PC-3 (cell line): ENCODE measurements around the gene SLC6A11. TPM values are rescaled to one million over a fixed set of nuclear protein-coding genes. Genes with fewer than 3 reads are reported as not detected.

Experiments used
- ATAC-seq: fragments of 200-7000 bp; cut with Tn5 transposase; 2 replicates; pipeline ENCODE4 v1.9.1; 2020; ENCODE audit warnings: mild to moderate bottlenecking, moderate library complexity
- BruUV-seq: library from RNA; stranded (reverse); fragments of 400-500 nt; replicated peaks from 2 replicates; lab custom pipeline; 2021; lab: Mats Ljungman, UMichigan
- CTCF ChIA-PET: fragments of 300-600 bp; sonication (Branson Sonifier 250); formaldehyde crosslinking; loops from one replicate; lab custom pipeline; 2022; ENCODE audit warnings: antibody characterized with exemption; lab: Charles Lee
- POLR2A ChIA-PET: fragments of 300-600 bp; sonication (Branson Sonifier 250); formaldehyde crosslinking; loops from one replicate; lab custom pipeline; 2022; ENCODE audit warnings: antibody characterized with exemption; ENCODE audit not compliant: unreplicated experiment; lab: Charles Lee
- DNase-seq: peaks from one replicate; pipeline ENCODE4 v3.0.0-alpha.2; 2015
- H2AFZ ChIP-seq: fragments of 300-600 bp; sonication (generic); 2 replicates; pipeline ENCODE4 v1.6.0; 2016; ENCODE audit warnings: antibody characterized with exemption, low read length
- H3F3A ChIP-seq: fragments of 300-600 bp; sonication (generic); one replicate; pipeline ENCODE4 v1.6.0; 2017; ENCODE audit warnings: antibody characterized with exemption, low read length, control low read depth, mild to moderate bottlenecking; ENCODE audit not compliant: unreplicated experiment
- H3K27ac ChIP-seq: fragments of 300-600 bp; sonication (generic); 2 replicates; pipeline ENCODE4 v1.5.1; 2016; ENCODE audit warnings: mild to moderate bottlenecking, low read length
- H3K27me3 ChIP-seq: fragments of 300-600 bp; sonication (generic); 2 replicates; pipeline ENCODE4 v1.6.1; 2016; ENCODE audit warnings: low read length, mixed read lengths
- H3K36me3 ChIP-seq: fragments of 300-600 bp; sonication (generic); 2 replicates; pipeline ENCODE4 v1.6.1; 2016; ENCODE audit warnings: low read depth, mixed run types, low read length, mixed read lengths
- H3K4me1 ChIP-seq: fragments of 300-600 bp; sonication (generic); 2 replicates; pipeline ENCODE4 v1.5.1; 2016; ENCODE audit warnings: low read length; ENCODE audit not compliant: insufficient read depth
- H3K4me2 ChIP-seq: fragments of 300-600 bp; sonication (generic); 2 replicates; pipeline ENCODE4 v1.6.0; 2016; ENCODE audit warnings: low read length
- H3K4me3 ChIP-seq: fragments of 300-600 bp; sonication (generic); 2 replicates; pipeline ENCODE4 v1.5.1; 2016; ENCODE audit warnings: mild to moderate bottlenecking, low read length, mixed read lengths
- H3K79me2 ChIP-seq: fragments of 300-600 bp; sonication (generic); 2 replicates; pipeline ENCODE4 v1.6.1; 2017; ENCODE audit warnings: low read length, mixed read lengths
- H3K9ac ChIP-seq: fragments of 300-600 bp; sonication (generic); 2 replicates; pipeline ENCODE4 v1.6.0; 2016; ENCODE audit warnings: mild to moderate bottlenecking, low read length
- H3K9me2 ChIP-seq: fragments of 300-600 bp; sonication (generic); replicated peaks from 2 replicates; pipeline ENCODE4 v1.6.1; 2016; ENCODE audit warnings: mixed run types, low read length, mixed read lengths
- H3K9me3 ChIP-seq: fragments of 300-600 bp; sonication (generic); 2 replicates; pipeline ENCODE4 v1.6.1; 2016; ENCODE audit warnings: low read length, mixed read lengths
- H4K20me1 ChIP-seq: fragments of 300-600 bp; sonication (generic); 2 replicates; pipeline ENCODE4 v1.6.1; 2016; ENCODE audit warnings: low read length, mixed read lengths
- EZH2 ChIP-seq: fragments of 300-600 bp; sonication (generic); IDR thresholded peaks from one replicate; pipeline ENCODE4 v1.6.1; 2017; ENCODE audit warnings: antibody characterized with exemption, mild to moderate bottlenecking, low read length; ENCODE audit not compliant: unreplicated experiment
- EZH2phosphoT487 ChIP-seq: fragments of 300-600 bp; sonication (generic); IDR thresholded peaks from 2 replicates; pipeline ENCODE4 v1.6.1; 2018; ENCODE audit warnings: mild to moderate bottlenecking, antibody characterized with exemption, low read length, borderline replicate concordance
- intact Hi-C: fragments of 100-400 bp; cut with micrococcal nuclease; formaldehyde crosslinking; loops from 2 replicates; pipeline ENCODE4 v1.9.0; 2023
- total RNA-seq: library from RNA; depleted of rRNA; stranded (reverse); fragments of >200 nt; gene quantifications from 2 replicates; pipeline ENCODE4 v1.2.3, GENCODE V29; 2014
- TF ChIP-seq, protein P1 (sequence below): fragments of 300-600 bp; sonication (generic); conservative IDR thresholded peaks from 2 replicates; pipeline ENCODE4 v1.5.1; 2017; ENCODE audit warnings: antibody characterized with exemption, low read depth, mild to moderate bottlenecking, low read length

SLC6A11 gene
- total RNA-seq, 1 experiment from 2014 or later, result 34.0 TPM

DNA sequence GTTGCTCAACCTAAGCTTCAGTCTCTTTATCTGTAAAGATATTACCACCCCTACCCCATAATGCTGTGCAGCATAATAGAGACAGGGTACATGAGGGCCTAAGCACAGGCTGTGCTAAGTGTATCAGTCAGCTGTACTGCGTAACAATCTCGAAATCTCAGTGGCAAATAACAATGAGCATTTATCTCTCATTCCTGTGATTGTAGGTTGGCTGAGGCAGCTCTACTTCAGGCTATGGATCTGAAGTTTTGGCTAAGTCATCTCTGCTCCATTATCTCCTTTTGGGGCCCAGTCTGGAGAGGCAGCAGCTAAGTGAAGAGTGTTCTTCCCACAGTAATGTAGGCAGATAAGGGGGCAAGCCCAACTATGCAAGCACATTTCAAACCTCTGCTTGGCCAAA is 7.1 kb upstream of the SLC6A11 start:
- H2AFZ ChIP-seq, result no peak overlapping the region
- no peaks in the 10 kb centered on the region for H4K20me1 ChIP-seq
- no peaks in the 10 kb centered on the region for H3K9me2 ChIP-seq
- peaks cover 34% of the 10 kb centered on the region for H3K4me1 ChIP-seq
- CTCF ChIA-PET, result no interaction called here
- DNase-seq (no peak), ATAC-seq (no peak)
- H3K79me2 ChIP-seq, result no peaks in the 10 kb centered on the region
- TF ChIP-seq EZH2, result no peak
- TF ChIP-seq EZH2phosphoT487, result no peak
- TF ChIP-seq, protein P1, sequence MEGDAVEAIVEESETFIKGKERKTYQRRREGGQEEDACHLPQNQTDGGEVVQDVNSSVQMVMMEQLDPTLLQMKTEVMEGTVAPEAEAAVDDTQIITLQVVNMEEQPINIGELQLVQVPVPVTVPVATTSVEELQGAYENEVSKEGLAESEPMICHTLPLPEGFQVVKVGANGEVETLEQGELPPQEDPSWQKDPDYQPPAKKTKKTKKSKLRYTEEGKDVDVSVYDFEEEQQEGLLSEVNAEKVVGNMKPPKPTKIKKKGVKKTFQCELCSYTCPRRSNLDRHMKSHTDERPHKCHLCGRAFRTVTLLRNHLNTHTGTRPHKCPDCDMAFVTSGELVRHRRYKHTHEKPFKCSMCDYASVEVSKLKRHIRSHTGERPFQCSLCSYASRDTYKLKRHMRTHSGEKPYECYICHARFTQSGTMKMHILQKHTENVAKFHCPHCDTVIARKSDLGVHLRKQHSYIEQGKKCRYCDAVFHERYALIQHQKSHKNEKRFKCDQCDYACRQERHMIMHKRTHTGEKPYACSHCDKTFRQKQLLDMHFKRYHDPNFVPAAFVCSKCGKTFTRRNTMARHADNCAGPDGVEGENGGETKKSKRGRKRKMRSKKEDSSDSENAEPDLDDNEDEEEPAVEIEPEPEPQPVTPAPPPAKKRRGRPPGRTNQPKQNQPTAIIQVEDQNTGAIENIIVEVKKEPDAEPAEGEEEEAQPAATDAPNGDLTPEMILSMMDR, result no peak
- POLR2A ChIA-PET, result no interaction called here
- H3F3A ChIP-seq, result no peaks in the 10 kb centered on the region
- intact Hi-C loops, result no loop called here
- H3K4me2 ChIP-seq, result no peak overlapping the region
- no peaks in the 10 kb centered on the region for H3K27me3 ChIP-seq
- H3K36me3 ChIP-seq, result no peaks in the 10 kb centered on the region
- H3K9me3 ChIP-seq, result no peaks in the 10 kb centered on the region
- no peak overlapping the region for H3K4me3 ChIP-seq
- no peak overlapping the region for H3K27ac ChIP-seq
- no peak overlapping the region for H3K9ac ChIP-seq
- no TSS peak for BruUV-seq

DNA sequence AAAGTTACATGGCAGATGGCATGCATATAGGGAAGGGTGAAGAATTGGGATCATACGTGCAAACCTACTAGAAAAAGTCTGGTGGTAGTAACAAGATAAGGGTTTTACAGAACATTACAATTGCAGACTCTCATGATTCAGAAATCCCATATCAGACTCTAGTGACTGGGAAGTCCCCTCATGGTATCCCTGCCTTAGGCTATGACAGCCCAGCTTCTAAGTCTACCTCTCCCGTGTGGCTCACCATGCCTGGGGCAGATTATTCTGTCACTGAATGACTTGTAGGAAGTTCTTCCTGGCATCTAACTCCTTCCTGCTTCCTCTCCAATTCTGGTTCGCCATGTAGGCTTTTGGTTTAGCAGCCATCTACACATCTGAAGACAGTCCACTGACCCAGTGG is 5.7 kb upstream of the SLC6A11 start:
- no peak overlapping the region for H3K9ac ChIP-seq
- CTCF ChIA-PET, result no interaction called here
- DNase-seq, result no peak
- no peak overlapping the region for H3K4me3 ChIP-seq
- TF ChIP-seq, protein P1, result no peak
- TF ChIP-seq EZH2phosphoT487, result no peak
- peaks cover 27% of the 10 kb centered on the region for H3K4me1 ChIP-seq
- H3K27ac ChIP-seq, result no peak overlapping the region
- H2AFZ ChIP-seq, result no peak overlapping the region
- H3K9me2 ChIP-seq, result no peaks in the 10 kb centered on the region
- H3K9me3 ChIP-seq, result no peaks in the 10 kb centered on the region
- no peaks in the 10 kb centered on the region for H3K79me2 ChIP-seq
- no peaks in the 10 kb centered on the region for H3K36me3 ChIP-seq
- no peak for ATAC-seq
- POLR2A ChIA-PET, result no interaction called here
- BruUV-seq, result no TSS peak
- intact Hi-C loops, result loop anchor here (10.0 kb wide), 1 partner anchor 74 kb away; no protein-coding TSS in a partner anchor
- no peaks in the 10 kb centered on the region for H3F3A ChIP-seq
- no peaks in the 10 kb centered on the region for H4K20me1 ChIP-seq
- H3K27me3 ChIP-seq, result no peaks in the 10 kb centered on the region
- H3K4me2 ChIP-seq, result no peak overlapping the region

DNA sequence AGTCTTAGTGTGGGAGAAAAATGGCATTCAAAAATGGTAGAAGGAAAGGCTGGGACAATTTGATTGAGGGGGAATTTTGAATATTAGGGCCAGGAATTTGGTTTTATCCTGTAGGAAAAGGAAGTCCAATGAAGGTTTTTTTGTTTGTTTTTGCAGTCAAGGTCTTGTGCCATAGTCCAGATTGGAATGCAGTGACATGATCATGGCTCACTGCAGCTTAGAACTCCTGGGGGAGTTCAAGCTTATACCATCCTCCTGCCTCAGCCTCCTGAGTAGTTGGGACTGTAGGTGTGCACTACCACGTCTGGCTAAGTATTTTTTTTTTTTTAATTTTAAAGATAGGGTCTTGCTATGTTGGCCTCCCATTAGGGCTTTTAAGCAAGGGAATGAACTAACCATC is 2.6 kb upstream of the SLC6A11 start:
- Histone ChIP-seq H3K4me1 (peaks cover 33% of the 10 kb centered on the region), H4K20me1 (no peaks in the 10 kb centered on the region), H3K9ac (no peak overlapping the region), H3K4me3 (no peak overlapping the region), H3K36me3 (no peaks in the 10 kb centered on the region), H2AFZ (no peak overlapping the region), H3F3A (no peaks in the 10 kb centered on the region), H3K27ac (no peak overlapping the region), H3K27me3 (no peaks in the 10 kb centered on the region), H3K4me2 (no peak overlapping the region), H3K9me2 (no peaks in the 10 kb centered on the region), H3K79me2 (peaks cover 23% of the 10 kb centered on the region), H3K9me3 (no peaks in the 10 kb centered on the region)
- intact Hi-C loops, result loop anchor here (10.0 kb wide), 1 partner anchor 71 kb away; no protein-coding TSS in a partner anchor
- peak; percentile 40 for DNase-seq
- no peak for ATAC-seq
- no peak for TF ChIP-seq EZH2phosphoT487
- no peak for TF ChIP-seq EZH2
- TF ChIP-seq, protein P1, result no peak
- CTCF ChIA-PET, result no interaction called here
- POLR2A ChIA-PET, result no interaction called here
- no TSS peak for BruUV-seq
